HG03354 (cell line): ENCODE measurements around the gene UBA7.

Source experiments
- ATAC-seq: cut with Tn5 transposase; IDR thresholded peaks from one replicate; pipeline ENCODE4 v1.9.1; 2021; ENCODE audit warnings: mild to moderate bottlenecking; ENCODE audit not compliant: unreplicated experiment, poor library complexity, severe bottlenecking

UBA7 gene

GRCh38 chr3:49805897-49806701, 7.7 kb downstream of the UBA7 start:
- no peak for ATAC-seq

GRCh38 chr3:49805367-49805782, 8.4 kb downstream of the UBA7 start:
- ATAC-seq = no peak

- no peak for ATAC-seq
These were observed 9.4 kb downstream of the UBA7 start for GRCh38 chr3:49804141-49805041.

- ATAC-seq = peak; percentile 19
These were observed 10.2 kb downstream of the UBA7 start for GRCh38 chr3:49803465-49804140.

- peak; percentile 61 for ATAC-seq
These were observed 10.9 kb downstream of the UBA7 start, which contains the start of gene INKA1 for GRCh38 chr3:49802719-49803464. TSS of gene INKA1 (plus strand) at chr3:49803261. CDS start at chr3:49803393, 132 bp downstream.

- ATAC-seq = no peak
These were observed 12.6 kb downstream of the UBA7 start for GRCh38 chr3:49801160-49801559.

GRCh38 chr3:49799761-49800160, 14.0 kb downstream of the UBA7 start, which contains the start of gene CDHR4:
TSS of gene CDHR4 (minus strand) at chr3:49799873. CDS start at chr3:49799812, 61 bp downstream.
- no peak for ATAC-seq

- no peak for ATAC-seq
These were observed 14.6 kb downstream of the UBA7 start for GRCh38 chr3:49799105-49799504.

GRCh38 chr3:49794926-49795905, 18.5 kb downstream of the UBA7 start:
- no peak for ATAC-seq

- no peak for ATAC-seq
These were observed 19.3 kb downstream of the UBA7 start for GRCh38 chr3:49794431-49794830.

GRCh38 chr3:49793486-49794085, 20.2 kb downstream of the UBA7 start:
- no peak for ATAC-seq

- ATAC-seq = no peak
These were observed 21.2 kb downstream of the UBA7 start for GRCh38 chr3:49792371-49793150.

GRCh38 chr3:49791571-49791970, 22.2 kb downstream of the UBA7 start:
- ATAC-seq = no peak

- no peak for ATAC-seq
These were observed 22.9 kb downstream of the UBA7 start for GRCh38 chr3:49790626-49791411.

- ATAC-seq = no peak
These were observed 25.7 kb downstream of the UBA7 start for GRCh38 chr3:49788056-49788455.

GRCh38 chr3:49787536-49787935, 26.2 kb downstream of the UBA7 start:
- ATAC-seq = no peak

GRCh38 chr3:49787182-49787464, 26.6 kb downstream of the UBA7 start:
- no peak for ATAC-seq
